Heart right ventricle (tissue), 16 donors: ENCODE results near the gene EIF4G1. TPM values are rescaled to one million over a fixed set of nuclear protein-coding genes. Genes with fewer than 3 reads are reported as not detected.
A peak's percentile ranks its signal among the peaks of the same experiment; 100 is the strongest.

Source experiments
- ATAC-seq, 8 donors: fragments of 200-7000 bp; cut with Tn5 transposase; one replicate each; pipeline ENCODE4 v1.9.1; 2020; ENCODE audit warnings: mild to moderate bottlenecking in 8 of 8, moderate library complexity in 8 of 8, moderate number of reproducible peaks in 1 of 8
- DNase-seq, 2 donors: peaks; one replicate each; pipeline ENCODE4 v3.0.0-alpha.2; 2020
- H3K27ac ChIP-seq, 10 donors: fragments of 200-600 bp; sonication (generic) in 2 of 10; one replicate each; pipeline versions ENCODE4 v1.5.0 to v1.8.0; 2020 to 2022; ENCODE audit warnings: mild to moderate bottlenecking in 3 of 10
- H3K27me3 ChIP-seq, 7 donors: fragments of 200-600 bp; one replicate each; pipeline ENCODE4 v1.8.0; 2021 to 2022; ENCODE audit warnings: mild to moderate bottlenecking in 2 of 7
- H3K36me3 ChIP-seq, 9 donors: fragments of 200-600 bp; sonication (generic) in 1 of 9; one replicate each; pipeline versions ENCODE4 v1.5.0 to v1.8.0; 2020 to 2022; ENCODE audit warnings: mild to moderate bottlenecking in 2 of 9
- H3K4me1 ChIP-seq, 9 donors: fragments of 200-600 bp; sonication (generic) in 1 of 9; one replicate each; pipeline versions ENCODE4 v1.5.0 to v1.8.0; 2020 to 2022; ENCODE audit warnings: mild to moderate bottlenecking in 4 of 9
- H3K4me3 ChIP-seq, 10 donors: fragments of 200-600 bp; sonication (generic) in 2 of 10; one replicate each; pipeline versions ENCODE4 v1.5.0 to v1.8.0; 2020 to 2022; ENCODE audit warnings: mild to moderate bottlenecking in 7 of 10, moderate library complexity in 2 of 10
- H3K9me3 ChIP-seq, 11 donors: fragments of 200-600 bp in 10 of 11; sonication (generic) in 2 of 11; one replicate each; pipeline versions ENCODE4 v1.5.0 to v1.8.0; 2013 to 2022; ENCODE audit warnings: mild to moderate bottlenecking in 2 of 11, control low read depth in 1 of 11, moderate library complexity in 1 of 11
- CTCF ChIP-seq, 9 donors: fragments of 200-600 bp; sonication (generic) in 2 of 9; IDR thresholded peaks; one replicate each; pipeline versions ENCODE4 v1.5.0 to v1.8.0; 2021 to 2022; ENCODE audit warnings: antibody characterized with exemption in 9 of 9, mild to moderate bottlenecking in 5 of 9, moderate library complexity in 1 of 9
- WGBS, 2 donors: extraction: QIAGEN DNeasy Blood & Tissue Kit; methylation state at CpG; one replicate each; pipeline ENCODE4 v1.1.7; 2013; ENCODE audit warnings: inconsistent platforms in 1 of 2; 5-methylcytosine and 5-hydroxymethylcytosine counted together
- intact Hi-C, 10 donors: fragments of 100-400 bp; cut with DNase I; formaldehyde crosslinking; loops; one replicate each; pipeline versions ENCODE4 v1.11.1 to v1.14.2; 2022
- polyA plus RNA-seq, 2 donors: library from polyadenylated mRNA; stranded (reverse); fragments of 200-250 nt; gene quantifications; one replicate each; pipeline ENCODE4 v1.2.3, GENCODE V29; 2013
- total RNA-seq, 10 donors: library from RNA; stranded (reverse); fragmentation: NEBNext Ultra II Directional in 3 of 10; extraction: Animal tissue kit (Norgen Biotek cat#: 25700) in 3 of 10; gene quantifications; one replicate each; pipeline versions ENCODE4 v1.2.1 to v1.2.4, GENCODE V29; 2021 to 2023
- donor health status: Arrhythmogenic right ventricular cardiomyopathy.
- donor health status: ischemic (EF 13 %, LVEDD 7.1; RV severe dilation, severe dysfunction).
- donor health status: healthy with polysubstance abuse.
- donor health status: DM: no; HTN: yes; CAD: no.
- donor health status: DM: no; HTN: no; CAD: no.
- donor health status: ischemic (EF 25% LVEDD 6.9; RV normal size, moderate dysfunction).
- donor health status: ischemic (EF 25% LVEDD 5.7; RV mildly dilated, moderate dysfunction).
- donor health status: healthy.
- donor health status: DM: yes; HTN: yes; CAD: no.
- donor health status: Ischemic cardiomyopathy.
- donor health status: ischemic (EF 35%, LVEDD 5.7; RV mildly dilated, moderate dysfunction).
- donor health status: nonischemic (EF 11% LVEDD 7.7; RV severe dilation, severe dysfunction).
- donor health status: DM: yes; HTN: yes; CAD: no.
- donor health status: PGD.
- donor health status: ischemic (EF 29% LVEDD 5.4; RV normal size, mild dysfunction).
- donor health status: nonischemic (EF 23%, LVEDD 6.1; RV moderate dilation, normal function).

EIF4G1 gene
- total and polyA plus RNA-seq, 12 donors = 142 to 316 (median 209) TPM

GRCh38 chr3:184275961-184276910, 38.2 kb upstream of the EIF4G1 start, which contains the start of gene ECE2:
TSS of gene ECE2 (plus strand) at chr3:184276022. CDS start at chr3:184276154, 132 bp downstream.
- H3K27me3 ChIP-seq = peaks cover 10 to 49% (median 47%) of the 10 kb centered on the region in 7 donors
- H3K4me3 ChIP-seq = peak within 1 kb of the TSS in 1 of 10 donors; percentile 5
- peak in 5 of 8 donors; percentile 14 to 70 (median 42) for ATAC-seq
- peaks cover 0 to 8% (median 0%) of the 10 kb centered on the region in 9 donors for H3K4me1 ChIP-seq
- H3K9me3 ChIP-seq = no peaks in the 10 kb centered on the region
- intact Hi-C loops = no loop called here
- H3K27ac ChIP-seq = no peak within 1 kb of the TSS
- no peak for DNase-seq
- no peaks in the 10 kb centered on the region for H3K36me3 ChIP-seq
- no peak for TF ChIP-seq CTCF (IDR thresholded peaks at IDR 0.05)
- 15% methylated on average over 53 to 56 of the region's 65 CpGs for WGBS, 2 donors

GRCh38 chr3:184277366-184277765, 37.0 kb upstream of the EIF4G1 start:
- H3K4me3 ChIP-seq = no peak overlapping the region
- peaks cover 10 to 49% (median 46%) of the 10 kb centered on the region in 7 donors for H3K27me3 ChIP-seq
- H3K27ac ChIP-seq = no peak overlapping the region
- H3K9me3 ChIP-seq = no peaks in the 10 kb centered on the region
- no peak for TF ChIP-seq CTCF (IDR thresholded peaks at IDR 0.05)
- intact Hi-C loops = no loop called here
- ATAC-seq (peak in 1 of 8 donors; percentile 48), DNase-seq (no peak)
- no peaks in the 10 kb centered on the region for H3K36me3 ChIP-seq
- H3K4me1 ChIP-seq = peaks cover 0 to 8% (median 0%) of the 10 kb centered on the region in 9 donors
- WGBS, 2 donors = 86 to 94% methylated on average over 6 of the region's 6 CpGs

GRCh38 chr3:184282941-184283340, 31.5 kb upstream of the EIF4G1 start:
- Histone ChIP-seq H3K36me3 (no peaks in the 10 kb centered on the region), H3K4me3 (no peak overlapping the region), H3K4me1 (peaks cover 0 to 8% (median 0%) of the 10 kb centered on the region in 9 donors), H3K9me3 (no peaks in the 10 kb centered on the region), H3K27me3 (peaks cover 0 to 10% (median 0%) of the 10 kb centered on the region in 7 donors), H3K27ac (no peak overlapping the region)
- no peak for DNase-seq
- intact Hi-C loops = loop anchor here in 1 of 10 donors (10.0 kb wide), 1 partner anchor 388 kb away; no protein-coding TSS in a partner anchor
- ATAC-seq = no peak
- TF ChIP-seq CTCF (IDR thresholded peaks at IDR 0.05) = no peak
- WGBS, 2 donors = 94 to 98% methylated on average over 4 of the region's 4 CpGs

- DNase-seq (no peak), ATAC-seq (no peak)
- 88 to 93% methylated on average over 8 of the region's 8 CpGs for WGBS, 2 donors
- TF ChIP-seq CTCF (IDR thresholded peaks at IDR 0.05) = no peak
- Histone ChIP-seq H3K27ac (no peak overlapping the region), H3K27me3 (peaks cover 0 to 16% (median 0%) of the 10 kb centered on the region in 7 donors), H3K36me3 (no peaks in the 10 kb centered on the region), H3K4me3 (no peak overlapping the region), H3K9me3 (no peaks in the 10 kb centered on the region), H3K4me1 (peaks cover 0 to 8% (median 0%) of the 10 kb centered on the region in 9 donors)
- intact Hi-C loops = loop anchor here in 1 of 10 donors (10.0 kb wide), 1 partner anchor 389 kb away; no protein-coding TSS in a partner anchor
Measured at GRCh38 chr3:184283681-184284080, 30.7 kb upstream of the EIF4G1 start.
